Osteocyte (in vitro differentiated cells): ENCODE measurements around the gene DALRD3. TPM values are rescaled to one million over a fixed set of nuclear protein-coding genes. Genes with fewer than 3 reads are reported as not detected.

ENCODE experiments used
- DNase-seq: peaks from one replicate; pipeline ENCODE4 v3.0.0; 2021; ENCODE audit warnings: mixed read lengths; ENCODE audit not compliant: unreplicated experiment; ENCODE audit errors: extremely low spot score
- H3K27ac Mint-ChIP-seq: one replicate; pipeline ENCODE4 v1.8.0; 2021; ENCODE audit warnings: mild to moderate bottlenecking, mixed read lengths; ENCODE audit not compliant: unreplicated experiment
- H3K27me3 Mint-ChIP-seq: one replicate; pipeline ENCODE4 v1.8.0; 2021; ENCODE audit warnings: mixed read lengths; ENCODE audit not compliant: unreplicated experiment
- H3K36me3 Mint-ChIP-seq: one replicate; pipeline ENCODE4 v1.8.0; 2021; ENCODE audit warnings: mixed read lengths; ENCODE audit not compliant: unreplicated experiment
- H3K4me1 Mint-ChIP-seq: one replicate; pipeline ENCODE4 v1.8.0; 2021; ENCODE audit warnings: mixed read lengths; ENCODE audit not compliant: unreplicated experiment
- H3K4me3 Mint-ChIP-seq: one replicate; pipeline ENCODE4 v1.8.0; 2021; ENCODE audit warnings: mild to moderate bottlenecking, moderate library complexity, mixed read lengths; ENCODE audit not compliant: unreplicated experiment
- H3K9me3 Mint-ChIP-seq: one replicate; pipeline ENCODE4 v1.8.0; 2021; ENCODE audit warnings: mixed read lengths; ENCODE audit not compliant: unreplicated experiment
- CTCF ChIP-seq: fragments of 200-600 bp; sonication (generic); IDR thresholded peaks from 2 replicates; pipeline ENCODE4 v1.5.0; 2021; ENCODE audit warnings: antibody characterized with exemption, mild to moderate bottlenecking, moderate library complexity
- total RNA-seq: library from RNA; stranded (reverse); gene quantifications from 2 replicates; pipeline ENCODE4 v1.2.1, GENCODE V29; 2021

DALRD3 gene
- total RNA-seq, 1 donor from 2014 or later: 22.8 TPM

GRCh38 chr3:48989796-48990635 lies 28.4 kb downstream of the DALRD3 start, which contains the start of gene P4HTM:
P4HTM (plus strand) TSS chr3:48990241; CDS start chr3:48990257, 16 bp downstream.
- peak within 1 kb of the TSS; percentile 86 for H3K4me3 Mint-ChIP-seq
- peaks cover 9% of the 10 kb centered on the region for H3K36me3 Mint-ChIP-seq
- peak; percentile 94 for DNase-seq
- peaks cover 28% of the 10 kb centered on the region for H3K4me1 Mint-ChIP-seq
- H3K27ac Mint-ChIP-seq: peak within 1 kb of the TSS; percentile 94
- no peaks in the 10 kb centered on the region for H3K27me3 Mint-ChIP-seq
- peak; percentile 42 for TF ChIP-seq CTCF
- no peaks in the 10 kb centered on the region for H3K9me3 Mint-ChIP-seq

GRCh38 chr3:48989126-48989795 lies 29.1 kb downstream of the DALRD3 start:
- TF ChIP-seq CTCF: no peak
- Mint-ChIP-seq H3K27me3 (no peaks in the 10 kb centered on the region), H3K27ac (peak overlapping the region; percentile 94), H3K9me3 (no peaks in the 10 kb centered on the region), H3K36me3 (peaks cover 5% of the 10 kb centered on the region), H3K4me1 (peaks cover 27% of the 10 kb centered on the region), H3K4me3 (peak overlapping the region; percentile 86)
- no peak for DNase-seq

GRCh38 chr3:48985831-48986376 lies 32.5 kb downstream of the DALRD3 start:
- no peaks in the 10 kb centered on the region for H3K9me3 Mint-ChIP-seq
- H3K4me3 Mint-ChIP-seq: no peak overlapping the region
- no peaks in the 10 kb centered on the region for H3K27me3 Mint-ChIP-seq
- peaks cover 24% of the 10 kb centered on the region for H3K36me3 Mint-ChIP-seq
- H3K4me1 Mint-ChIP-seq: peaks cover 14% of the 10 kb centered on the region
- TF ChIP-seq CTCF: no peak
- DNase-seq: no peak
- no peak overlapping the region for H3K27ac Mint-ChIP-seq

GRCh38 chr3:48984663-48985062 lies 33.7 kb downstream of the DALRD3 start:
- no peak for TF ChIP-seq CTCF
- peaks cover 10% of the 10 kb centered on the region for H3K4me1 Mint-ChIP-seq
- no peaks in the 10 kb centered on the region for H3K9me3 Mint-ChIP-seq
- DNase-seq: no peak
- no peak overlapping the region for H3K27ac Mint-ChIP-seq
- no peak overlapping the region for H3K4me3 Mint-ChIP-seq
- H3K27me3 Mint-ChIP-seq: no peaks in the 10 kb centered on the region
- peaks cover 32% of the 10 kb centered on the region for H3K36me3 Mint-ChIP-seq

- no peak for TF ChIP-seq CTCF
- Mint-ChIP-seq H3K4me3 (no peak overlapping the region), H3K27ac (no peak overlapping the region), H3K36me3 (peaks cover 42% of the 10 kb centered on the region), H3K9me3 (no peaks in the 10 kb centered on the region), H3K27me3 (no peaks in the 10 kb centered on the region), H3K4me1 (peaks cover 2% of the 10 kb centered on the region)
- DNase-seq: no peak
Observed at GRCh38 chr3:48983096-48983495, 35.3 kb downstream of the DALRD3 start.
